Neutrophil (primary cell): ENCODE data around the gene LUZP1.

Source experiments
- H3K27ac ChIP-seq: fragments of 200-600 bp; sonication (generic); 2 replicates; pipeline ENCODE4 v1.5.1; 2016; ENCODE audit warnings: mild to moderate bottlenecking, moderate library complexity
- H3K27me3 ChIP-seq: fragments of 200-600 bp; sonication (generic); 2 replicates; pipeline ENCODE4 v1.6.0; 2016; ENCODE audit warnings: mild to moderate bottlenecking
- H3K36me3 ChIP-seq: fragments of 200-600 bp; sonication (generic); 2 replicates; pipeline ENCODE4 v1.5.1; 2017
- H3K4me1 ChIP-seq, 2 experiments: fragments of 200-600 bp in 1 of 2; sonication (generic) in 1 of 2; 1 replicate in 1 of 2; 2 replicates in 1 of 2; pipeline versions ENCODE4 v1.5.1 to v1.6.1; 2013 to 2016; ENCODE audit warnings: low read depth in 1 of 2, low read length in 1 of 2, mild to moderate bottlenecking in 1 of 2, moderate library complexity in 1 of 2; ENCODE audit not compliant: control insufficient read depth in 1 of 2, insufficient read depth in 1 of 2
- H3K4me3 ChIP-seq, 2 experiments: fragments of 200-600 bp in 1 of 2; sonication (generic) in 1 of 2; 1 replicate in 1 of 2; 2 replicates in 1 of 2; pipeline ENCODE4 v1.5.1; 2013 to 2016; ENCODE audit warnings: low read depth in 1 of 2, low read length in 1 of 2, mild to moderate bottlenecking in 1 of 2, moderate library complexity in 1 of 2
- H3K9me3 ChIP-seq: fragments of 200-600 bp; sonication (generic); 2 replicates; pipeline ENCODE4 v1.5.1; 2016
- CTCF ChIP-seq: fragments of 200-600 bp; sonication (generic); IDR thresholded peaks from 2 replicates; pipeline ENCODE4 v1.5.1; 2016; ENCODE audit warnings: antibody characterized with exemption

The LUZP1 gene

GRCh38 chr1:23184212-23184934 is 15.7 kb upstream of the LUZP1 start:
- H3K4me1 ChIP-seq: no peaks in the 10 kb centered on the region
- TF ChIP-seq CTCF: peak; percentile 62
- H3K27ac ChIP-seq: no peak overlapping the region
- no peaks in the 10 kb centered on the region for H3K9me3 ChIP-seq
- no peaks in the 10 kb centered on the region for H3K36me3 ChIP-seq
- no peak overlapping the region for H3K4me3 ChIP-seq
- H3K27me3 ChIP-seq: peaks cover 26% of the 10 kb centered on the region

GRCh38 chr1:23179862-23180261 is 11.2 kb upstream of the LUZP1 start:
- Histone ChIP-seq H3K4me1 (peaks cover 9% of the 10 kb centered on the region in 2 experiments), H3K27ac (no peak overlapping the region), H3K4me3 (no peak overlapping the region), H3K27me3 (peaks cover 71% of the 10 kb centered on the region), H3K9me3 (no peaks in the 10 kb centered on the region), H3K36me3 (no peaks in the 10 kb centered on the region)
- no peak for TF ChIP-seq CTCF

GRCh38 chr1:23178950-23179349 is 10.3 kb upstream of the LUZP1 start:
- Histone ChIP-seq H3K36me3 (no peaks in the 10 kb centered on the region), H3K4me1 (peaks cover 9% of the 10 kb centered on the region in 2 experiments), H3K9me3 (no peaks in the 10 kb centered on the region), H3K27ac (no peak overlapping the region), H3K4me3 (no peak overlapping the region), H3K27me3 (peaks cover 66% of the 10 kb centered on the region)
- TF ChIP-seq CTCF: no peak

- Histone ChIP-seq H3K4me1 (peaks cover 9% of the 10 kb centered on the region in 2 experiments), H3K27ac (no peak overlapping the region), H3K9me3 (no peaks in the 10 kb centered on the region), H3K27me3 (peaks cover 61% of the 10 kb centered on the region), H3K4me3 (no peak overlapping the region), H3K36me3 (no peaks in the 10 kb centered on the region)
- TF ChIP-seq CTCF: no peak
Measured at GRCh38 chr1:23178414-23178813, 9.8 kb upstream of the LUZP1 start.

GRCh38 chr1:23177438-23178380 is 9.1 kb upstream of the LUZP1 start:
- no peaks in the 10 kb centered on the region for H3K9me3 ChIP-seq
- no peak overlapping the region for H3K4me3 ChIP-seq
- H3K4me1 ChIP-seq: peaks cover 9% of the 10 kb centered on the region in 2 experiments
- H3K27me3 ChIP-seq: peaks cover 57% of the 10 kb centered on the region
- H3K36me3 ChIP-seq: no peaks in the 10 kb centered on the region
- H3K27ac ChIP-seq: no peak overlapping the region
- TF ChIP-seq CTCF: no peak
